ENCODE results near the gene CCDC170. TPM values are rescaled to one million over a fixed set of nuclear protein-coding genes. Genes with fewer than 3 reads are reported as not detected.

Gene CCDC170
- total and polyA plus RNA-seq, 4 donors: 2.4 to 24.1 (median 13.2) TPM

GRCh38 chr6:151535476-151536187, 41.8 kb downstream of the CCDC170 start:
- ATAC-seq (ENCODE audit: insufficient read depth, low FRiP score): no peak
- H3K27ac ChIP-seq (ENCODE audit: low read depth in 1 of 2, low read length in 1 of 2): no peak overlapping the region
- H3K9ac ChIP-seq (ENCODE audit: insufficient read depth in 1 of 2, low read length in 2 of 2): no peak overlapping the region

DNA sequence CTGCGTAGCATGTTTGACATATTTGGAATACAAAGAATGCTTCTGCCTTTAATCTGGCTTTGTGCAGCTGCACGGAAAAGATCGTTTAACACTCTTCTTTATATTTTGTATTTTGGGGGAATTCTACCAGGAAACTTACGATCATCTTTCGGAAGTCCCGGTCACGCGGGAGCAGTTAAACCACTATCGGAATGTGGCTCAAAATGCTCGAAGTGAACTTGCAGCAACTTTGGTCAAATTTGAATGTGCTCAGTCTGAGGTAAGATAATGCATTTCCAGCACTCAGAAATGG, 42.3 kb downstream of the CCDC170 start:
- Histone ChIP-seq H3K9ac (ENCODE audit: insufficient read depth in 1 of 2, low read length in 2 of 2) (no peak overlapping the region), H3K27me3 (ENCODE audit: control insufficient read depth in 3 of 3, insufficient read depth in 3 of 3, low read length in 2 of 3) (no peaks in the 10 kb centered on the region), H3K9me3 (ENCODE audit: control insufficient read depth in 4 of 4, insufficient read depth in 3 of 4, low read length in 3 of 4) (peaks cover 0 to 20% (median under 1%) of the 10 kb centered on the region in 4 donors), H3K4me3 (no peak overlapping the region), H3K4me1 (ENCODE audit: control insufficient read depth in 5 of 5, insufficient read depth in 5 of 5, low read length in 5 of 5) (no peaks in the 10 kb centered on the region), H3K36me3 (ENCODE audit: control insufficient read depth in 4 of 4, insufficient read depth in 4 of 4, low read length in 4 of 4) (no peaks in the 10 kb centered on the region), H3K27ac (ENCODE audit: low read depth in 1 of 2, low read length in 1 of 2) (no peak overlapping the region)
- ATAC-seq (ENCODE audit: insufficient read depth, low FRiP score) (no peak), DNase-seq (no peak)
- WGBS, 2 donors: 93 to 94% methylated on average over 10 of the region's 10 CpGs
- TF ChIP-seq CTCF (IDR thresholded peaks at IDR 0.05; ENCODE audit: control extremely low read depth, extremely low read depth): no peak

More at GRCh38 chr6:151535476-151536187, 41.8 kb downstream of the CCDC170 start:
- WGBS, 2 donors: 67 to 85% methylated on average over 4 of the region's 4 CpGs
- H3K27me3 ChIP-seq (ENCODE audit: control insufficient read depth in 3 of 3, insufficient read depth in 3 of 3, low read length in 2 of 3): no peaks in the 10 kb centered on the region
- DNase-seq: no peak
- H3K4me3 ChIP-seq: no peak overlapping the region
- H3K36me3 ChIP-seq (ENCODE audit: control insufficient read depth in 4 of 4, insufficient read depth in 4 of 4, low read length in 4 of 4): no peaks in the 10 kb centered on the region
- no peaks in the 10 kb centered on the region for H3K4me1 ChIP-seq (ENCODE audit: control insufficient read depth in 5 of 5, insufficient read depth in 5 of 5, low read length in 5 of 5)
- TF ChIP-seq CTCF (IDR thresholded peaks at IDR 0.05; ENCODE audit: control extremely low read depth, extremely low read depth): no peak
- peaks cover 0 to 17% (median under 1%) of the 10 kb centered on the region in 4 donors for H3K9me3 ChIP-seq (ENCODE audit: control insufficient read depth in 4 of 4, insufficient read depth in 3 of 4, low read length in 3 of 4)

GRCh38 chr6:151537556-151537955, 43.7 kb downstream of the CCDC170 start:
- H3K4me1 ChIP-seq (ENCODE audit: control insufficient read depth in 5 of 5, insufficient read depth in 5 of 5, low read length in 5 of 5): no peaks in the 10 kb centered on the region
- no peak overlapping the region for H3K27ac ChIP-seq (ENCODE audit: low read depth in 1 of 2, low read length in 1 of 2)
- peak in 1 of 3 donors; percentile 25 for DNase-seq
- ATAC-seq (ENCODE audit: insufficient read depth, low FRiP score): no peak
- no peaks in the 10 kb centered on the region for H3K27me3 ChIP-seq (ENCODE audit: control insufficient read depth in 3 of 3, insufficient read depth in 3 of 3, low read length in 2 of 3)
- H3K9ac ChIP-seq (ENCODE audit: insufficient read depth in 1 of 2, low read length in 2 of 2): no peak overlapping the region
- H3K4me3 ChIP-seq: no peak overlapping the region
- no peak for TF ChIP-seq CTCF (IDR thresholded peaks at IDR 0.05; ENCODE audit: control extremely low read depth, extremely low read depth)
- peaks cover 0 to 16% (median under 1%) of the 10 kb centered on the region in 4 donors for H3K9me3 ChIP-seq (ENCODE audit: control insufficient read depth in 4 of 4, insufficient read depth in 3 of 4, low read length in 3 of 4)
- no peaks in the 10 kb centered on the region for H3K36me3 ChIP-seq (ENCODE audit: control insufficient read depth in 4 of 4, insufficient read depth in 4 of 4, low read length in 4 of 4)

All from lung (tissue), 12 donors.